Natural killer cell (primary cell): ENCODE measurements around the gene RBM4B. TPM values are rescaled to one million over a fixed set of nuclear protein-coding genes. Genes with fewer than 3 reads are reported as not detected.
A peak's percentile ranks its signal among the peaks of the same experiment; 100 is the strongest.

Experiments
- ATAC-seq, 3 donors: fragments of 150-1000 bp in 2 of 3; fragments of 200-7000 bp in 1 of 3; cut with Tn5 transposase; 1 replicate in 1 of 3; 2 replicates in 2 of 3; pipeline ENCODE4 v1.10.0; 2021; ENCODE audit warnings: mild to moderate bottlenecking in 2 of 3, moderate library complexity in 2 of 3
- DNase-seq, 2 donors: peaks; one replicate each; pipeline versions ENCODE4 v3.0.0 to v3.0.0-alpha.2; 2013 to 2021; ENCODE audit warnings: mixed read lengths in 1 of 2
- H3K27ac ChIP-seq: one replicate; pipeline ENCODE4 v1.5.1; 2013; ENCODE audit warnings: mild to moderate bottlenecking, low read length
- H3K27me3 ChIP-seq: one replicate; pipeline ENCODE4 v1.6.1; 2013; ENCODE audit warnings: low read length; ENCODE audit not compliant: control insufficient read depth, insufficient read depth
- H3K36me3 ChIP-seq: one replicate; pipeline ENCODE4 v1.6.1; 2013; ENCODE audit warnings: low read length; ENCODE audit not compliant: control insufficient read depth, insufficient read depth
- H3K4me1 ChIP-seq: one replicate; pipeline ENCODE4 v1.6.1; 2013; ENCODE audit warnings: low read length; ENCODE audit not compliant: control insufficient read depth, insufficient read depth
- H3K4me3 ChIP-seq: one replicate; pipeline ENCODE4 v1.5.1; 2013; ENCODE audit warnings: low read length
- H3K9me3 ChIP-seq: one replicate; pipeline ENCODE4 v1.6.1; 2013; ENCODE audit warnings: low read length; ENCODE audit not compliant: control insufficient read depth, insufficient read depth
- H3K27ac Mint-ChIP-seq, 2 donors: one replicate each; pipeline ENCODE4 v1.8.0; 2022; ENCODE audit warnings: mild to moderate bottlenecking in 2 of 2, mixed read lengths in 2 of 2, moderate library complexity in 1 of 2
- H3K27me3 Mint-ChIP-seq, 2 donors: one replicate each; pipeline ENCODE4 v1.8.0; 2022; ENCODE audit warnings: low read depth in 2 of 2, mixed read lengths in 2 of 2
- H3K36me3 Mint-ChIP-seq: one replicate; pipeline ENCODE4 v1.8.0; 2022; ENCODE audit warnings: mixed read lengths
- H3K4me1 Mint-ChIP-seq, 2 donors: one replicate each; pipeline ENCODE4 v1.8.0; 2022; ENCODE audit warnings: mixed read lengths in 2 of 2
- H3K4me3 Mint-ChIP-seq: one replicate; pipeline ENCODE4 v1.8.0; 2022; ENCODE audit warnings: mild to moderate bottlenecking, moderate library complexity, mixed read lengths
- H3K9me3 Mint-ChIP-seq, 2 donors: one replicate each; pipeline ENCODE4 v1.8.0; 2022; ENCODE audit warnings: mixed read lengths in 2 of 2
- CTCF ChIP-seq: fragments of 200-600 bp; IDR thresholded peaks from one replicate; pipeline ENCODE4 v1.8.0; 2022; ENCODE audit warnings: antibody characterized with exemption
- WGBS: methylation state at CpG from one replicate; pipeline ENCODE4 v1.1.7; 2013; ENCODE audit warnings: missing lambda C conversion rate; ENCODE audit not compliant: insufficient coverage; 5-methylcytosine and 5-hydroxymethylcytosine counted together
- intact Hi-C: fragments of 100-400 bp; cut with micrococcal nuclease; formaldehyde crosslinking; loops from one replicate; pipeline ENCODE4 v1.14.2; 2022
- total RNA-seq, 4 donors: library from RNA; stranded (reverse); fragments of 120-200 nt in 1 of 4; gene quantifications; one replicate each; pipeline versions ENCODE4 v1.2.3 to v1.2.4, GENCODE V29; 2013 to 2022

Gene RBM4B
- total RNA-seq, 3 donors from 2014 or later (not counting 1 experiment from before 2014, with no cell fraction given) = 11.1 to 23.0 (median 12.4) TPM

- no peaks in the 10 kb centered on the region for H3K36me3 Mint-ChIP-seq
- H3K4me1 Mint-ChIP-seq = peaks cover 35 to 37% of the 10 kb centered on the region in 2 donors
- ATAC-seq = no peak
- 68% methylated on average over 2 of the region's 2 CpGs for WGBS
- H3K9me3 Mint-ChIP-seq = no peaks in the 10 kb centered on the region
- TF ChIP-seq CTCF = no peak
- intact Hi-C loops = no loop called here
- no peaks in the 10 kb centered on the region for H3K27me3 Mint-ChIP-seq
- Histone ChIP-seq H3K27ac (no peak overlapping the region), H3K9me3 (no peaks in the 10 kb centered on the region), H3K27me3 (no peaks in the 10 kb centered on the region), H3K4me1 (peaks cover 9% of the 10 kb centered on the region), H3K36me3 (peaks cover 30% of the 10 kb centered on the region), H3K4me3 (no peak overlapping the region)
- no peak for DNase-seq
- no peak overlapping the region for H3K4me3 Mint-ChIP-seq
- H3K27ac Mint-ChIP-seq = no peak overlapping the region
These were observed 44.7 kb downstream of the RBM4B start for GRCh38 chr11:66632952-66633351.

DNA sequence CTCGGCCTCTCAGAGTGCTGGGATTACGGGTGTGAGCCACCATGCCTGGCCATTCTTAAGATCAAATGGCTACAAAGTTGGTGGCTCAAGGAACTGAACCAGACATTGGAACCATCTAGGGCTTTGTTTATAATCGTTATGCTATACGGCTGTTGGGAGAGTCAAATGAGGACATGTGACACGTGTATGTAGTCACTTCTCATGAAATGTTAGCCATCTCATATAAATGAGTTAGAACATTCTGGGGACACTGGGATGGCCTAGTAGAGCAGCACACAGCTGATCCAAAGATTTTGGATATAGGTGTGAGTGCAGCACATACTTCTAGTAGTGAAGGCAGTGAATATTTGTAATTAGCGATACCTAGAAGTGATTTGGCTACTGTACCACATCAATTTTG lies 45.8 kb downstream of the RBM4B start:
- no peaks in the 10 kb centered on the region for H3K9me3 ChIP-seq
- ATAC-seq (no peak), DNase-seq (no peak)
- intact Hi-C loops = no loop called here
- H3K36me3 ChIP-seq = peaks cover 40% of the 10 kb centered on the region
- Mint-ChIP-seq H3K27me3 (no peaks in the 10 kb centered on the region), H3K9me3 (no peaks in the 10 kb centered on the region), H3K4me3 (no peak overlapping the region), H3K4me1 (peaks cover 30 to 39% of the 10 kb centered on the region in 2 donors), H3K27ac (peak overlapping the region in 1 of 2 donors; percentile 52), H3K36me3 (no peaks in the 10 kb centered on the region)
- no peaks in the 10 kb centered on the region for H3K27me3 ChIP-seq
- H3K4me3 ChIP-seq = no peak overlapping the region
- TF ChIP-seq CTCF = no peak
- WGBS = 95% methylated on average over 6 of the region's 6 CpGs
- no peak overlapping the region for H3K27ac ChIP-seq
- H3K4me1 ChIP-seq = peaks cover 2% of the 10 kb centered on the region

GRCh38 chr11:66629356-66629755 lies 48.3 kb downstream of the RBM4B start:
- H3K4me3 Mint-ChIP-seq = no peak overlapping the region
- H3K9me3 Mint-ChIP-seq = no peaks in the 10 kb centered on the region
- peaks cover 30 to 51% of the 10 kb centered on the region in 2 donors for H3K4me1 Mint-ChIP-seq
- peaks cover 66% of the 10 kb centered on the region for H3K36me3 ChIP-seq
- no peak for DNase-seq
- WGBS = 86% methylated on average over 1 of the region's 2 CpGs
- intact Hi-C loops = no loop called here
- no peaks in the 10 kb centered on the region for H3K9me3 ChIP-seq
- peak overlapping the region; percentile 49 to 54 for H3K27ac Mint-ChIP-seq
- no peaks in the 10 kb centered on the region for H3K27me3 Mint-ChIP-seq
- peaks cover 16% of the 10 kb centered on the region for H3K4me1 ChIP-seq
- H3K27ac ChIP-seq = no peak overlapping the region
- no peak for ATAC-seq
- no peak overlapping the region for H3K4me3 ChIP-seq
- H3K27me3 ChIP-seq = no peaks in the 10 kb centered on the region
- no peaks in the 10 kb centered on the region for H3K36me3 Mint-ChIP-seq
- no peak for TF ChIP-seq CTCF

GRCh38 chr11:66628061-66628603 lies 49.6 kb downstream of the RBM4B start:
- Mint-ChIP-seq H3K36me3 (no peaks in the 10 kb centered on the region), H3K27ac (peak overlapping the region; percentile 17 to 54)

More at GRCh38 chr11:66628061-66628603, 49.6 kb downstream of the RBM4B start:
- no peaks in the 10 kb centered on the region for H3K27me3 Mint-ChIP-seq
- ATAC-seq = no peak
- Histone ChIP-seq H3K27ac (no peak overlapping the region), H3K4me1 (peaks cover 28% of the 10 kb centered on the region), H3K9me3 (no peaks in the 10 kb centered on the region), H3K27me3 (no peaks in the 10 kb centered on the region), H3K4me3 (no peak overlapping the region), H3K36me3 (peaks cover 74% of the 10 kb centered on the region)
- intact Hi-C loops = no loop called here
- DNase-seq = no peak
- H3K4me1 Mint-ChIP-seq = peaks cover 39 to 61% of the 10 kb centered on the region in 2 donors
- H3K4me3 Mint-ChIP-seq = no peak overlapping the region
- WGBS = 94% methylated on average over 7 of the region's 7 CpGs
- no peak for TF ChIP-seq CTCF
- H3K9me3 Mint-ChIP-seq = no peaks in the 10 kb centered on the region
